ENCODE data around the gene XPA.

XPA gene

GRCh38 chr9:97660340-97660739 is 36.8 kb downstream of the XPA start:
- no peaks in the 10 kb centered on the region for H3K9me3 ChIP-seq (ENCODE audit: severe bottlenecking)
- H3K4me1 ChIP-seq (ENCODE audit: insufficient read depth, poor library complexity, severe bottlenecking): no peaks in the 10 kb centered on the region
- ATAC-seq (ENCODE audit: low read depth) (no peak), DNase-seq (ENCODE audit: low spot score) (no peak)
- H3K27me3 ChIP-seq (ENCODE audit: insufficient read depth, poor library complexity, severe bottlenecking): no peaks in the 10 kb centered on the region
- H3K36me3 ChIP-seq (ENCODE audit: low read depth): peaks cover 100% of the 10 kb centered on the region
- no peak overlapping the region for H3K27ac ChIP-seq (ENCODE audit: poor library complexity, severe bottlenecking)
- no peak for TF ChIP-seq CTCF (IDR thresholded peaks at IDR 0.05; ENCODE audit: poor library complexity, severe bottlenecking)
- no peak overlapping the region for H3K4me3 ChIP-seq (ENCODE audit: severe bottlenecking)

GRCh38 chr9:97659771-97660170 is 37.4 kb downstream of the XPA start:
- Histone ChIP-seq H3K27ac (ENCODE audit: poor library complexity, severe bottlenecking) (no peak overlapping the region), H3K27me3 (ENCODE audit: insufficient read depth, poor library complexity, severe bottlenecking) (no peaks in the 10 kb centered on the region), H3K36me3 (ENCODE audit: low read depth) (peaks cover 100% of the 10 kb centered on the region), H3K9me3 (ENCODE audit: severe bottlenecking) (no peaks in the 10 kb centered on the region), H3K4me3 (ENCODE audit: severe bottlenecking) (no peak overlapping the region), H3K4me1 (ENCODE audit: insufficient read depth, poor library complexity, severe bottlenecking) (no peaks in the 10 kb centered on the region)
- TF ChIP-seq CTCF (IDR thresholded peaks at IDR 0.05; ENCODE audit: poor library complexity, severe bottlenecking): no peak
- ATAC-seq (ENCODE audit: low read depth) (no peak), DNase-seq (ENCODE audit: low spot score) (no peak)

GRCh38 chr9:97658707-97659106 is 38.4 kb downstream of the XPA start:
- Histone ChIP-seq H3K4me1 (ENCODE audit: insufficient read depth, poor library complexity, severe bottlenecking) (no peaks in the 10 kb centered on the region), H3K27me3 (ENCODE audit: insufficient read depth, poor library complexity, severe bottlenecking) (no peaks in the 10 kb centered on the region), H3K4me3 (ENCODE audit: severe bottlenecking) (no peak overlapping the region), H3K27ac (ENCODE audit: poor library complexity, severe bottlenecking) (no peak overlapping the region), H3K36me3 (ENCODE audit: low read depth) (peaks cover 100% of the 10 kb centered on the region), H3K9me3 (ENCODE audit: severe bottlenecking) (no peaks in the 10 kb centered on the region)
- ATAC-seq (ENCODE audit: low read depth): no peak
- no peak for TF ChIP-seq CTCF (IDR thresholded peaks at IDR 0.05; ENCODE audit: poor library complexity, severe bottlenecking)
- no peak for DNase-seq (ENCODE audit: low spot score)

- DNase-seq (ENCODE audit: low spot score) (no peak), ATAC-seq (ENCODE audit: low read depth) (no peak)
- no peak for TF ChIP-seq CTCF (IDR thresholded peaks at IDR 0.05; ENCODE audit: poor library complexity, severe bottlenecking)
- Histone ChIP-seq H3K27ac (ENCODE audit: poor library complexity, severe bottlenecking) (no peak overlapping the region), H3K9me3 (ENCODE audit: severe bottlenecking) (no peaks in the 10 kb centered on the region), H3K4me3 (ENCODE audit: severe bottlenecking) (no peak overlapping the region), H3K36me3 (ENCODE audit: low read depth) (peaks cover 98% of the 10 kb centered on the region), H3K27me3 (ENCODE audit: insufficient read depth, poor library complexity, severe bottlenecking) (no peaks in the 10 kb centered on the region), H3K4me1 (ENCODE audit: insufficient read depth, poor library complexity, severe bottlenecking) (no peaks in the 10 kb centered on the region)
Measured at GRCh38 chr9:97651646-97652045, 45.5 kb downstream of the XPA start.

- H3K27me3 ChIP-seq (ENCODE audit: insufficient read depth, poor library complexity, severe bottlenecking): no peaks in the 10 kb centered on the region
- H3K36me3 ChIP-seq (ENCODE audit: low read depth): peaks cover 96% of the 10 kb centered on the region
- DNase-seq (ENCODE audit: low spot score) (no peak), ATAC-seq (ENCODE audit: low read depth) (no peak)
- TF ChIP-seq CTCF (IDR thresholded peaks at IDR 0.05; ENCODE audit: poor library complexity, severe bottlenecking): no peak
- H3K4me3 ChIP-seq (ENCODE audit: severe bottlenecking): no peak overlapping the region
- H3K4me1 ChIP-seq (ENCODE audit: insufficient read depth, poor library complexity, severe bottlenecking): no peaks in the 10 kb centered on the region
- no peak overlapping the region for H3K27ac ChIP-seq (ENCODE audit: poor library complexity, severe bottlenecking)
- no peaks in the 10 kb centered on the region for H3K9me3 ChIP-seq (ENCODE audit: severe bottlenecking)
Measured at GRCh38 chr9:97647996-97648395, 49.1 kb downstream of the XPA start.

All from RWPE2 (cell line).